Measurements from ENCODE around the gene RTN1. TPM values are rescaled to one million over a fixed set of nuclear protein-coding genes. Genes with fewer than 3 reads are reported as not detected.

RTN1 gene
- polyA plus RNA-seq, 1 experiment = 0.36 TPM

- Histone ChIP-seq H3K27me3 (ENCODE audit: control insufficient read depth, insufficient read depth, low read length) (0 out of 2 replicates have a peak, but pooled peaks cover 3% of the 10 kb centered on the region), H3K4me3 (ENCODE audit: low read depth, low read length) (no peak overlapping the region), H3K36me3 (ENCODE audit: control insufficient read depth, insufficient read depth, low read length) (no peaks in the 10 kb centered on the region)
- ChIA-PET CTCF (no interaction called here), POLR2A (no interaction called here)
- TF ChIP-seq CTCF (IDR thresholded peaks at IDR 0.05; ENCODE audit: insufficient read depth, low read depth, low read length) = no peak
- DNase-seq (ENCODE audit: low read depth) = no peak
Measured at GRCh38 chr14:59913187-59913586, 42.6 kb upstream of the RTN1 start.

GRCh38 chr14:59912443-59912842 lies 41.9 kb upstream of the RTN1 start:
- Histone ChIP-seq H3K4me3 (ENCODE audit: low read depth, low read length) (no peak overlapping the region), H3K36me3 (ENCODE audit: control insufficient read depth, insufficient read depth, low read length) (no peaks in the 10 kb centered on the region), H3K27me3 (ENCODE audit: control insufficient read depth, insufficient read depth, low read length) (0 out of 2 replicates have a peak, but pooled peaks cover 1% of the 10 kb centered on the region)
- no peak for TF ChIP-seq CTCF (IDR thresholded peaks at IDR 0.05; ENCODE audit: insufficient read depth, low read depth, low read length)
- CTCF ChIA-PET = no interaction called here
- POLR2A ChIA-PET = no interaction called here
- DNase-seq (ENCODE audit: low read depth) = no peak

GRCh38 chr14:59905188-59905587 lies 34.6 kb upstream of the RTN1 start:
- CTCF ChIA-PET = no interaction called here
- no peak for DNase-seq (ENCODE audit: low read depth)
- TF ChIP-seq CTCF (IDR thresholded peaks at IDR 0.05; ENCODE audit: insufficient read depth, low read depth, low read length) = no peak
- Histone ChIP-seq H3K27me3 (ENCODE audit: control insufficient read depth, insufficient read depth, low read length) (no peaks in the 10 kb centered on the region), H3K36me3 (ENCODE audit: control insufficient read depth, insufficient read depth, low read length) (no peaks in the 10 kb centered on the region), H3K4me3 (ENCODE audit: low read depth, low read length) (no peak overlapping the region)
- POLR2A ChIA-PET = no interaction called here

GRCh38 chr14:59904184-59904583 lies 33.6 kb upstream of the RTN1 start:
- ChIA-PET CTCF (no interaction called here), POLR2A (no interaction called here)
- DNase-seq (ENCODE audit: low read depth) = no peak
- no peak for TF ChIP-seq CTCF (IDR thresholded peaks at IDR 0.05; ENCODE audit: insufficient read depth, low read depth, low read length)
- H3K4me3 ChIP-seq (ENCODE audit: low read depth, low read length) = no peak overlapping the region
- no peaks in the 10 kb centered on the region for H3K27me3 ChIP-seq (ENCODE audit: control insufficient read depth, insufficient read depth, low read length)
- no peaks in the 10 kb centered on the region for H3K36me3 ChIP-seq (ENCODE audit: control insufficient read depth, insufficient read depth, low read length)

- Histone ChIP-seq H3K4me3 (ENCODE audit: low read depth, low read length) (no peak overlapping the region), H3K36me3 (ENCODE audit: control insufficient read depth, insufficient read depth, low read length) (no peaks in the 10 kb centered on the region), H3K27me3 (ENCODE audit: control insufficient read depth, insufficient read depth, low read length) (no peaks in the 10 kb centered on the region)
- CTCF ChIA-PET = interaction anchor here (1.0 kb wide), 1 partner anchor 17 kb away, joined by 3 read pairs; no protein-coding TSS in a partner anchor
- no peak for TF ChIP-seq CTCF (IDR thresholded peaks at IDR 0.05; ENCODE audit: insufficient read depth, low read depth, low read length)
- DNase-seq (ENCODE audit: low read depth) = no peak
- POLR2A ChIA-PET = no interaction called here
Measured at GRCh38 chr14:59900556-59900955, 30.0 kb upstream of the RTN1 start.
